Suprapubic skin (tissue), 4 donors: ENCODE results near the gene DPAGT1. TPM values are rescaled to one million over a fixed set of nuclear protein-coding genes. Genes with fewer than 3 reads are reported as not detected.

ENCODE experiments used
- DNase-seq, 2 donors: peaks; one replicate each; pipeline ENCODE4 v3.0.0-alpha.2; 2019; ENCODE audit warnings: low spot score in 2 of 2
- H3K27ac ChIP-seq: fragments of 200-600 bp; sonication (generic); one replicate; pipeline ENCODE4 v1.5.1; 2019
- H3K27me3 ChIP-seq: fragments of 200-600 bp; sonication (generic); one replicate; pipeline ENCODE4 v1.5.1; 2019
- H3K36me3 ChIP-seq: fragments of 200-600 bp; sonication (generic); one replicate; pipeline ENCODE4 v1.5.1; 2019
- H3K4me1 ChIP-seq: fragments of 200-600 bp; sonication (generic); one replicate; pipeline ENCODE4 v1.5.1; 2019
- H3K4me3 ChIP-seq: fragments of 200-600 bp; sonication (generic); one replicate; pipeline ENCODE4 v1.5.1; 2019; ENCODE audit warnings: mild to moderate bottlenecking
- H3K9me3 ChIP-seq: fragments of 200-600 bp; sonication (generic); one replicate; pipeline ENCODE4 v1.5.1; 2019
- CTCF ChIP-seq, 2 donors: fragments of 200-600 bp in 1 of 2; fragments of 450-650 bp in 1 of 2; sonication (generic) in 1 of 2; IDR thresholded peaks; one replicate each; pipeline ENCODE4 v1.5.1; 2016 to 2019; ENCODE audit warnings: antibody characterized with exemption in 2 of 2, mild to moderate bottlenecking in 1 of 2, moderate library complexity in 1 of 2
- EP300 ChIP-seq: sonication (generic); formaldehyde crosslinking; IDR thresholded peaks from one replicate; pipeline ENCODE4 v1.6.1; 2017; ENCODE audit warnings: antibody characterized with exemption
- POLR2A ChIP-seq, 2 donors: fragments of 450-650 bp; IDR thresholded peaks; one replicate each; pipeline ENCODE4 v1.6.1; 2017; ENCODE audit warnings: antibody characterized with exemption in 2 of 2, mild to moderate bottlenecking in 2 of 2, moderate library complexity in 2 of 2
- POLR2AphosphoS5 ChIP-seq, 3 donors: sonication (generic); formaldehyde crosslinking; IDR thresholded peaks; one replicate each; pipeline ENCODE4 v1.6.1; 2017; ENCODE audit warnings: antibody characterized with exemption in 3 of 3
- WGBS: methylation state at CpG from one replicate; pipeline ENCODE4 v1.1.5; 2018; 5-methylcytosine and 5-hydroxymethylcytosine counted together
- total RNA-seq, 4 donors: library from RNA; depleted of rRNA; stranded (reverse); fragments of >200 nt; gene quantifications; one replicate each; pipeline ENCODE4 v1.1.0, GENCODE V29; 2016

DPAGT1 gene
- total RNA-seq, 4 donors from 2014 or later, result 21.2 to 32.2 (median 26.9) TPM

GRCh38 chr11:119051440-119052162 is 50.1 kb downstream of the DPAGT1 start:
- no peak overlapping the region for H3K4me3 ChIP-seq
- peaks cover 82% of the 10 kb centered on the region for H3K36me3 ChIP-seq
- no peaks in the 10 kb centered on the region for H3K27me3 ChIP-seq
- no peak overlapping the region for H3K27ac ChIP-seq
- TF ChIP-seq POLR2AphosphoS5 (IDR thresholded peaks at IDR 0.05), result no peak
- no peak for TF ChIP-seq EP300
- TF ChIP-seq CTCF (IDR thresholded peaks at IDR 0.05), result no peak
- no peak for TF ChIP-seq POLR2A (IDR thresholded peaks at IDR 0.05)
- H3K9me3 ChIP-seq, result no peaks in the 10 kb centered on the region
- H3K4me1 ChIP-seq, result peaks cover 13% of the 10 kb centered on the region
- no peak for DNase-seq
- 81% methylated on average over 14 of the region's 17 CpGs for WGBS

GRCh38 chr11:119049081-119049480 is 52.6 kb downstream of the DPAGT1 start:
- H3K4me1 ChIP-seq, result no peaks in the 10 kb centered on the region
- peaks cover 93% of the 10 kb centered on the region for H3K36me3 ChIP-seq
- no peak for DNase-seq
- H3K27me3 ChIP-seq, result no peaks in the 10 kb centered on the region
- H3K9me3 ChIP-seq, result no peaks in the 10 kb centered on the region
- 92% methylated on average over 7 of the region's 7 CpGs for WGBS
- no peak overlapping the region for H3K4me3 ChIP-seq
- TF ChIP-seq CTCF (IDR thresholded peaks at IDR 0.05) (no peak), POLR2A (IDR thresholded peaks at IDR 0.05) (no peak), EP300 (no peak), POLR2AphosphoS5 (IDR thresholded peaks at IDR 0.05) (no peak)
- H3K27ac ChIP-seq, result no peak overlapping the region

GRCh38 chr11:119048644-119049043 is 53.0 kb downstream of the DPAGT1 start:
- no peak for TF ChIP-seq EP300
- TF ChIP-seq POLR2AphosphoS5 (IDR thresholded peaks at IDR 0.05), result no peak
- TF ChIP-seq CTCF (IDR thresholded peaks at IDR 0.05), result no peak
- TF ChIP-seq POLR2A (IDR thresholded peaks at IDR 0.05), result no peak
- no peaks in the 10 kb centered on the region for H3K27me3 ChIP-seq
- 77% methylated on average over 9 of the region's 9 CpGs for WGBS
- no peak overlapping the region for H3K27ac ChIP-seq
- no peak overlapping the region for H3K4me3 ChIP-seq
- peaks cover 88% of the 10 kb centered on the region for H3K36me3 ChIP-seq
- H3K4me1 ChIP-seq, result no peaks in the 10 kb centered on the region
- no peak for DNase-seq
- H3K9me3 ChIP-seq, result no peaks in the 10 kb centered on the region

- H3K4me3 ChIP-seq, result no peak overlapping the region
- TF ChIP-seq CTCF (IDR thresholded peaks at IDR 0.05), result no peak
- no peak for TF ChIP-seq EP300
- TF ChIP-seq POLR2A (IDR thresholded peaks at IDR 0.05), result no peak
- no peak for TF ChIP-seq POLR2AphosphoS5 (IDR thresholded peaks at IDR 0.05)
- DNase-seq, result no peak
- no peak overlapping the region for H3K27ac ChIP-seq
- H3K9me3 ChIP-seq, result no peaks in the 10 kb centered on the region
- H3K4me1 ChIP-seq, result no peaks in the 10 kb centered on the region
- no peaks in the 10 kb centered on the region for H3K27me3 ChIP-seq
- 89% methylated on average over 6 of the region's 6 CpGs for WGBS
- H3K36me3 ChIP-seq, result peaks cover 74% of the 10 kb centered on the region
Measured at GRCh38 chr11:119047205-119047604, 54.4 kb downstream of the DPAGT1 start.

Other genes starting within 250 kb of the DPAGT1 start
- not detected for gene CXCR5, start 218.0 kb downstream of the DPAGT1 start, total RNA-seq
- 10 to 100 TPM; 50.0 to 58.9 (median 56.3) TPM for gene BCL9L, start 175.9 kb downstream of the DPAGT1 start, total RNA-seq
- gene UPK2, start 145.6 kb downstream of the DPAGT1 start, total RNA-seq, result not detected
- not detected for gene FOXR1, start 130.1 kb downstream of the DPAGT1 start, total RNA-seq
- 100 to 1,000 TPM in 1 of 4 donors, 10 to 100 TPM in 3; 26.0 to 136 (median 49.8) TPM for gene CENATAC, start 103.7 kb downstream of the DPAGT1 start, total RNA-seq
- gene RPS25, start 83.5 kb downstream of the DPAGT1 start, total RNA-seq, result 1,000 to 10,000 TPM; 1,926 to 3,368 (median 2,381) TPM
- gene TRAPPC4, start 83.1 kb downstream of the DPAGT1 start, total RNA-seq, result 10 to 100 TPM; 56.9 to 75.0 (median 63.9) TPM
- gene SLC37A4, start 71.0 kb downstream of the DPAGT1 start, total RNA-seq, result 10 to 100 TPM; 17.8 to 24.5 (median 20.5) TPM
- 10 to 100 TPM; 26.2 to 50.7 (median 46.2) TPM for gene HYOU1, start 44.6 kb downstream of the DPAGT1 start, total RNA-seq
- 10 to 100 TPM; 37.2 to 57.2 (median 47.9) TPM for gene VPS11, start 34.0 kb downstream of the DPAGT1 start, total RNA-seq
- 10 to 100 TPM in 3 of 4 donors, 1 to 10 TPM in 1; 5.2 to 18.4 (median 13.3) TPM for gene HMBS, start 17.0 kb downstream of the DPAGT1 start, total RNA-seq
- gene C2CD2L, start 5.5 kb upstream of the DPAGT1 start, total RNA-seq, result 10 to 100 TPM; 20.1 to 25.9 (median 21.5) TPM
- 10 to 100 TPM; 16.1 to 45.1 (median 26.7) TPM for gene HINFP, start 19.7 kb upstream of the DPAGT1 start, total RNA-seq
- gene ABCG4, start 47.2 kb upstream of the DPAGT1 start, total RNA-seq, result 1 to 10 TPM in 2 of 4 donors, under 1 TPM in 2; 0.26 to 1.6 (median 0.73) TPM
- gene NLRX1, start 66.9 kb upstream of the DPAGT1 start, total RNA-seq, result 10 to 100 TPM; 20.7 to 31.5 (median 30.4) TPM
- 1 to 10 TPM in 1 of 4 donors, under 1 TPM in 2, not detected in 1; 0.68 to 1.1 (median 0.87) TPM for gene NHERF4, start 83.6 kb upstream of the DPAGT1 start, total RNA-seq
- gene CBL, start 104.5 kb upstream of the DPAGT1 start, total RNA-seq, result 10 to 100 TPM; 13.2 to 17.4 (median 17.2) TPM
- gene MCAM, start 215.3 kb upstream of the DPAGT1 start, total RNA-seq, result 100 to 1,000 TPM; 104 to 163 (median 124) TPM
- gene RNF26, start 232.7 kb upstream of the DPAGT1 start, total RNA-seq, result 10 to 100 TPM; 13.3 to 21.4 (median 15.4) TPM
- gene C1QTNF5, start 239.0 kb upstream of the DPAGT1 start, total RNA-seq, result 1 to 10 TPM; 3.7 to 9.8 (median 4.9) TPM
- gene MFRP, start 244.9 kb upstream of the DPAGT1 start, total RNA-seq, result under 1 TPM in 1 of 4 donors, not detected in 3; 0.11 TPM